Transverse colon (tissue), 4 donors: Measurements from ENCODE around the gene UBE2D2. TPM values are rescaled to one million over a fixed set of nuclear protein-coding genes. Genes with fewer than 3 reads are reported as not detected.

Experiments used
- DNase-seq: peaks from one replicate; pipeline ENCODE4 v3.0.0-alpha.2; 2019
- H3K27ac ChIP-seq, 4 donors: fragments of 200-600 bp; sonication (generic); 2 replicates each; pipeline ENCODE4 v1.5.1; 2016 to 2018; ENCODE audit warnings: inconsistent platforms in 4 of 4
- H3K27me3 ChIP-seq: fragments of 200-600 bp; sonication (generic); 2 replicates; pipeline ENCODE4 v1.5.1; 2017; ENCODE audit warnings: inconsistent platforms
- H3K36me3 ChIP-seq, 4 donors: fragments of 200-600 bp; sonication (generic); 2 replicates each; pipeline ENCODE4 v1.5.1; 2017 to 2019; ENCODE audit warnings: inconsistent platforms in 4 of 4
- H3K4me1 ChIP-seq, 4 donors: fragments of 200-600 bp; sonication (generic); 2 replicates each; pipeline ENCODE4 v1.5.1; 2017 to 2020; ENCODE audit warnings: inconsistent platforms in 4 of 4
- H3K4me3 ChIP-seq, 4 donors: fragments of 200-600 bp; sonication (generic); 1 replicate in 1 of 4; 2 replicates in 3 of 4; pipeline versions ENCODE4 v1.5.1 to v1.6.1; 2017 to 2019; ENCODE audit warnings: inconsistent platforms in 4 of 4
- H3K9me3 ChIP-seq, 2 donors: fragments of 200-600 bp; sonication (generic); 2 replicates each; pipeline ENCODE4 v1.5.1; 2017 to 2019; ENCODE audit warnings: inconsistent platforms in 2 of 2
- EP300 ChIP-seq: sonication (generic); formaldehyde crosslinking; IDR thresholded peaks from one replicate; pipeline ENCODE4 v1.6.1; 2017; ENCODE audit warnings: antibody characterized with exemption, low read depth
- POLR2A ChIP-seq: fragments of 450-650 bp; IDR thresholded peaks from one replicate; pipeline ENCODE4 v1.6.1; 2016; ENCODE audit warnings: antibody characterized with exemption, mild to moderate bottlenecking, moderate library complexity
- POLR2AphosphoS5 ChIP-seq, 3 donors: sonication (generic); formaldehyde crosslinking; IDR thresholded peaks; one replicate each; pipeline ENCODE4 v1.6.1; 2016; ENCODE audit warnings: antibody characterized with exemption in 3 of 3
- WGBS, 2 donors: methylation state at CpG; one replicate each; pipeline ENCODE4 v1.1.5; 2018; ENCODE audit warnings: low coverage in 1 of 2; 5-methylcytosine and 5-hydroxymethylcytosine counted together
- in situ Hi-C, 4 donors: fragments of 200-750 bp; cut with MboI; loops; one replicate each; pipeline versions ENCODE4 v1.15.0 to v1.15.1; 2017; ENCODE audit warnings: low sequenced_read_pairs in 3 of 4, low pct_ligation_motif_present in 1 of 4, low pct_unique_long_range_greater_than_20kb in 1 of 4
- intact Hi-C: fragments of 100-400 bp; cut with DNase I; formaldehyde crosslinking; loops from one replicate; pipeline ENCODE4 v1.15.1; 2023; ENCODE audit warnings: low total_unique reads
- total RNA-seq, 4 donors: library from RNA; depleted of rRNA; stranded (reverse); fragments of >200 nt; gene quantifications; one replicate each; pipeline ENCODE4 v1.1.0, GENCODE V29; 2016
- TF ChIP-seq, protein P1 (sequence below), 5 experiments: fragments of 200-600 bp in 3 of 5; fragments of 450-650 bp in 2 of 5; sonication (generic) in 3 of 5; IDR thresholded peaks; 1 replicate in 2 of 5; 2 replicates in 3 of 5; pipeline ENCODE4 v1.5.1; 2016 to 2017; ENCODE audit warnings: antibody characterized with exemption in 5 of 5, inconsistent platforms in 3 of 5, mild to moderate bottlenecking in 2 of 5, moderate library complexity in 1 of 5

UBE2D2 gene
- total RNA-seq, 4 donors from 2014 or later = 45.6 to 134 (median 80.8) TPM

GRCh38 chr5:139671096-139671841 lies 110.1 kb downstream of the UBE2D2 start:
- intact Hi-C loops (no loop called here), in situ Hi-C loops (no loop called here)
- Histone ChIP-seq H3K4me1 (peaks cover 17 to 51% (median 31%) of the 10 kb centered on the region in 4 donors), H3K27ac (peak overlapping the region; percentile 78 to 90 (median 85)), H3K4me3 (no peak overlapping the region), H3K9me3 (no peaks in the 10 kb centered on the region), H3K27me3 (no peaks in the 10 kb centered on the region), H3K36me3 (no peaks in the 10 kb centered on the region)
- TF ChIP-seq POLR2AphosphoS5 (IDR thresholded peaks at IDR 0.05) = no peak
- TF ChIP-seq POLR2A = no peak
- TF ChIP-seq, protein P1, sequence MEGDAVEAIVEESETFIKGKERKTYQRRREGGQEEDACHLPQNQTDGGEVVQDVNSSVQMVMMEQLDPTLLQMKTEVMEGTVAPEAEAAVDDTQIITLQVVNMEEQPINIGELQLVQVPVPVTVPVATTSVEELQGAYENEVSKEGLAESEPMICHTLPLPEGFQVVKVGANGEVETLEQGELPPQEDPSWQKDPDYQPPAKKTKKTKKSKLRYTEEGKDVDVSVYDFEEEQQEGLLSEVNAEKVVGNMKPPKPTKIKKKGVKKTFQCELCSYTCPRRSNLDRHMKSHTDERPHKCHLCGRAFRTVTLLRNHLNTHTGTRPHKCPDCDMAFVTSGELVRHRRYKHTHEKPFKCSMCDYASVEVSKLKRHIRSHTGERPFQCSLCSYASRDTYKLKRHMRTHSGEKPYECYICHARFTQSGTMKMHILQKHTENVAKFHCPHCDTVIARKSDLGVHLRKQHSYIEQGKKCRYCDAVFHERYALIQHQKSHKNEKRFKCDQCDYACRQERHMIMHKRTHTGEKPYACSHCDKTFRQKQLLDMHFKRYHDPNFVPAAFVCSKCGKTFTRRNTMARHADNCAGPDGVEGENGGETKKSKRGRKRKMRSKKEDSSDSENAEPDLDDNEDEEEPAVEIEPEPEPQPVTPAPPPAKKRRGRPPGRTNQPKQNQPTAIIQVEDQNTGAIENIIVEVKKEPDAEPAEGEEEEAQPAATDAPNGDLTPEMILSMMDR (IDR thresholded peaks at IDR 0.05) = no peak
- no peak for TF ChIP-seq EP300
- no peak for DNase-seq
- 63% methylated on average over 20 of the region's 20 CpGs; no CpG with 5 or more reads in 1 of the 2 donors for WGBS, 2 donors

GRCh38 chr5:139675213-139675612 lies 114.1 kb downstream of the UBE2D2 start:
- WGBS, 2 donors = 85% methylated on average over 2 of the region's 4 CpGs; no CpG with 5 or more reads in 1 of the 2 donors
- in situ Hi-C loops (no loop called here), intact Hi-C loops (no loop called here)
- Histone ChIP-seq H3K36me3 (no peaks in the 10 kb centered on the region), H3K9me3 (no peaks in the 10 kb centered on the region), H3K27ac (peak overlapping the region in 2 of 4 donors; percentile 1 to 39), H3K4me3 (no peak overlapping the region), H3K4me1 (peaks cover 10 to 41% (median 15%) of the 10 kb centered on the region in 4 donors), H3K27me3 (no peaks in the 10 kb centered on the region)
- no peak for TF ChIP-seq POLR2AphosphoS5 (IDR thresholded peaks at IDR 0.05)
- TF ChIP-seq EP300 = no peak
- no peak for DNase-seq

- peak overlapping the region in 2 of 4 donors; percentile 1 to 39 for H3K27ac ChIP-seq
- no peak overlapping the region for H3K4me3 ChIP-seq
- H3K36me3 ChIP-seq = no peaks in the 10 kb centered on the region
- H3K27me3 ChIP-seq = no peaks in the 10 kb centered on the region
- TF ChIP-seq, protein P1 (IDR thresholded peaks at IDR 0.05) = no peak
- 87% methylated on average over 4 of the region's 4 CpGs; no CpG with 5 or more reads in 1 of the 2 donors for WGBS, 2 donors
- peaks cover 10 to 40% (median 13%) of the 10 kb centered on the region in 4 donors for H3K4me1 ChIP-seq
- in situ Hi-C loops (no loop called here), intact Hi-C loops (no loop called here)
- no peak for DNase-seq
- no peaks in the 10 kb centered on the region for H3K9me3 ChIP-seq
These were observed 114.7 kb downstream of the UBE2D2 start for GRCh38 chr5:139675825-139676224.

GRCh38 chr5:139676406-139676805 lies 115.3 kb downstream of the UBE2D2 start:
- Histone ChIP-seq H3K9me3 (no peaks in the 10 kb centered on the region), H3K4me3 (no peak overlapping the region), H3K4me1 (peaks cover 4 to 34% (median 10%) of the 10 kb centered on the region in 4 donors), H3K27ac (peak overlapping the region in 3 of 4 donors; percentile 15 to 60 (median 21)), H3K36me3 (peaks cover 0 to 4% (median 0%) of the 10 kb centered on the region in 4 donors), H3K27me3 (no peaks in the 10 kb centered on the region)
- 89% methylated on average over 1 of the region's 3 CpGs; no CpG with 5 or more reads in 1 of the 2 donors for WGBS, 2 donors
- TF ChIP-seq POLR2A = no peak
- no peak for TF ChIP-seq EP300
- TF ChIP-seq, protein P1 (IDR thresholded peaks at IDR 0.05) = no peak
- no peak for TF ChIP-seq POLR2AphosphoS5 (IDR thresholded peaks at IDR 0.05)
- intact Hi-C loops = no loop called here
- no peak for DNase-seq
- in situ Hi-C loops = no loop called here
